ENCODE measurements around the gene LRRK2.
"Not testable (repeated sequence)": the region's sequence is repeated elsewhere in the genome, so short reads cannot be mapped to it uniquely, and the experiment has no call there.

Gene LRRK2

DNA sequence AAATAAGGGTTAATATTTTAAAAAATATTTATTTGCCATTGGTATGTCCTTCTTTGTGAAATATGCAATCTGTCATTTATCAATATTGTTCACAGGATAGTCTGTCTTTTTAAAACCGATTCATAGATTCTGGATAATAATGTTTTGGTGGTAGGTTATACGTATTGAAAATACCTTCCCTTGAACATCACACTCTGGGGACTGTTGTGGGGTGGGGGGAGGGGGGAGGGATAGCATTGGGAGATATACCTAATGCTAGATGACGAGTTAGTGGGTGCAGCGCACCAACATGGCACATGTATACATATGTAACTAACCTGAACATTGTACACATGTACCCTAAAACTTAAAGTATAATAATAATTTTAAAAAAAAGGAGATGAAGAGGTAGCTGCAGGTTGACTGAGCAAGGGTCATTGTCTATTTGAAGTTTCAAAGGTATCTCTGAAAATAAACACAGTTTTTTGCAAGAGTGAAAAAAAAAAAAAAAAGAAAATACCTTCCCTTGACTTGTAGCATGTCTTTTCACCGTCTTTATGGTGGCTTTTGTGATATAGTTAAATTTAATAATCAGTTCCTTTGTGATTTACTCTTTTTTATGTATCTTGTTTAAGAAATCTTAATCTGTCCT lies 19.8 kb downstream of the LRRK2 start:
- DNase-seq (ENCODE audit: low read depth in 2 of 3, low spot score in 1 of 3): not testable (repeated sequence)

DNA sequence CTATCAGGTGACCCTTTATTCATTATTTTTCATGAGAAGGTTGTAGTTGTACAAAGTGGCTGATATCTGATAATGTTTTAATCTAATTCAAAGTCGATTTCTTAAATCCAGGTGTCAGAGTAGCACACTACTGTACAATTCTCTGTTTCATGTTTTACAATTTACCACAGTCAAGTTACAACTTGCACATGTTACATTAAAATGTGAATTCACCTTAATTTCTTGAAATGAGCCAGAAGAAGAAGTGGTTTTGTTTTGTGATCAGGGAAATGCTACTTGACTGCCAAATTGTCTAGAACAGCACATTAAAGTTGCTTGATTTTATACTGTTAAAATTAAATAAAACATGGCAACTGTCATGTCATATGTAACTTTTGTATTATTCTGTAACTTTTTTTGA lies 23.2 kb downstream of the LRRK2 start:
- DNase-seq (ENCODE audit: low read depth in 2 of 3, low spot score in 1 of 3): no peak

DNA sequence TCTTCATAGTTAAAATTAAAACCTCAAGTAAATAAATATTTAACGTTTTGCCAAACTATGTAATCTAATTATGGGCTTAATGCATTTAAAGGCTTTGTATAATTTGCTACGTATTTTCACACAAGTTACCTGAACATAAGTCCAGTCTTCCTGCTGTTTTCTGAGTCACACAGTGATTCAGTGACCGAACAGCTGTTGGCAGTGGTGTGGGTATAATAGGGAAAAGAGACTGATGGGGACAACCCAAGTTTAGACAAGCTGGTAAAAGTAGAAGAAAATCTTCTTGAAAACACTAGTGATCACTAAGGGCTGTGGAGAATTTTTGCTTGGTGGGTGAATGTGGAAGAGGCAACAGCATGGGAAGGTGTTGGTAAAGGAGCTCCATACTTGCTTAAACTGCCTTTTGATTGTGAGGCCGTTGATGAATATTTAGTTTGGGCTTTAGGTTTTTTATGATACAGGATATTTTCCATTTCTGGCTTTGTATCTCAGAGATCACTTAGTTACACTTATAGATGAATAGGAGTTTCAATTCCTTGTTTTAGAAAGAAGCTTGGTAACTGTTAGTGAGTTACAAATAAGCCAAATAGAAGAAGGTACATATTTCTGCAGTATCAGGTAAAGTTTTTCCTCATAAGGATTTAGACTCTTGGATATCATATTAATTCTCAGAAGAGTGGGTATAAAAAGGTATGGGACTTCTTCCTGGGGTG lies 23.9 kb downstream of the LRRK2 start:
- no peak for DNase-seq (ENCODE audit: low read depth in 2 of 3, low spot score in 1 of 3)

DNA sequence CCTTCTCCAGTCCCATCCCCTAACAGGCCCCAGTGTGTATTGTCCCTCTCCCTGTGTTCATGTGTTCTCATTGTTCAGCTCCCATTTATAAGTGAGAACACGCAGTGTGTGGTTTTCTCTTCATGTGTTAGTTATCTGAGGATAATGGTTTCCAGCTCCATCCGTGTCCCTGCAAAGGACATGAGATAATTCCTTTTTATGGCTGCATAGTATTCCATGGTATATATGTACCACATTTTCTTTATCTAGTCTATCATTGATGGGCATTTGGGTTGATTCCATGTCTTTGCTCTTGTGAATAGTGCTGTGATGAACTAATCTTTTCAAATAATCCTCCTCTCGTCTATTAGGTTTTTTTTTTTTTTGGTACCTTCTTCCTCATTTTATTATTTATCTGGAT lies 25.9 kb downstream of the LRRK2 start:
- DNase-seq (ENCODE audit: low read depth in 2 of 3, low spot score in 1 of 3): not testable (repeated sequence)

DNA sequence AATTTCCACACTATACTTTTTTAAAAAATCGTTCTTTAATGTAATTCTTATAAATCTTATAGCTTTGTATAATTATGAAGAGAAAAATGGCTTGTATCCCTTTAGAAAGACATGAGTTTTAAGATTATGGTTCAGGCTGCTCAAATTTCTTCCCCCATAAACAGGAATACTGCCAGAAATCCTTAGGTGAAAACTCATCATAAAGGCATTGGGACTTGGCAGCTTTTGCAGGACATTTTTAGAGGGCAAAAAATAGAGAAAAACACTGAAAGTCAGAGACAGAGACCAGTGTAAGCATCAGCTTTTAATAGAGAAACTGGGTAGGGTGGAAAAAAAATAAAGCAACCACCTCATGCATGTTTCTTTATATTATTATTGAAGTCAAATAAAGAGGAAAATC lies 29.1 kb downstream of the LRRK2 start:
- no peak for DNase-seq (ENCODE audit: low read depth in 2 of 3, low spot score in 1 of 3)

DNA sequence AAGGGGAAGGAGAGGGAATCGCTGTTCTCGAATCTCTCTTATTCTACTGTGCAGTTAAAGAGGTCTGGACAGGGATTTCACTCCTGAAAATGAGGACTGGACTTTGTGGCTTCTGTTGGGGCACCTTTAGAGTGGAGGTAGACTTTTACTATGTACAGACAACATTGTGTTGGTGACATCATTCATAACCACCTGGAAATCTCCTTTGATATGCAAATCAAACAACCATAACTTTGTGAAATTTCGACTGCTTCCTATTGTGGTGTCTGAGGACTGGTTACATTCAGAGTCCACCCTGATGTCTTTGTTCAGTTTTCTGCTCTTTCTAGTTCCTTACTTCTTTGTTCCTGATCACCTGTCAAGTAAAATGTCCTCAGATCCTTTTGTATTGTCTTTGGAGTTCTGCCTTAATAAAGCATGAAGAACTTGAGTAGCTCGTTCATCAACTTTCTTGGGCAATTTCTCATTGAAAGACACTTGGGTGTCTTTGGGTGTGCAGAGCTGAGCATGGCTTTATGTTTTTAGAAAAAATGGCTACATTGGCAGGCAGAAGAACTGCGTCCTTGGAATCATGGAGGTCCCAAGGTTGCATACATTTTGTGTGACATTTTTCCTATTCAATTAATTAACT lies 29.8 kb downstream of the LRRK2 start:
- no peak for DNase-seq (ENCODE audit: low read depth in 2 of 3, low spot score in 1 of 3)

DNA sequence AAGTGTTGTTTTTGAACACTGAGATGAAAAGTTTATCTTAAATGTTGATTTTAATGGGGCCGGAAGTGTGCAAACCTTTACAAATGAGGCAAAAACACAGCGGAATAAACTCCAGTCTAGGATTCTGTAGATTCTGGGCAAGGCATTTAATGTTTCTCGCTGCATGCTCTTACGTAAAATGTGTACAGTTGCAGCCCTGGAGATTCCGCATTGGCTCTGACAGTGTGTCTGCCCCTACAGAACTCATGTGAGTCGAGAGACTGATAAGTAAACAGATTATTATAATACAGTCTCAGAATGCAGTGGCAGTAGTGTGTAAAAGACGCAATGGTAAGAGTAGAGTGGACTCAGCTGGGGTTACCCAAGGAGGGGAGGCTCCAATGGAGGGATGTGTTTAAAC lies 33.6 kb downstream of the LRRK2 start:
- DNase-seq (ENCODE audit: low read depth in 2 of 3, low spot score in 1 of 3): no peak

DNA sequence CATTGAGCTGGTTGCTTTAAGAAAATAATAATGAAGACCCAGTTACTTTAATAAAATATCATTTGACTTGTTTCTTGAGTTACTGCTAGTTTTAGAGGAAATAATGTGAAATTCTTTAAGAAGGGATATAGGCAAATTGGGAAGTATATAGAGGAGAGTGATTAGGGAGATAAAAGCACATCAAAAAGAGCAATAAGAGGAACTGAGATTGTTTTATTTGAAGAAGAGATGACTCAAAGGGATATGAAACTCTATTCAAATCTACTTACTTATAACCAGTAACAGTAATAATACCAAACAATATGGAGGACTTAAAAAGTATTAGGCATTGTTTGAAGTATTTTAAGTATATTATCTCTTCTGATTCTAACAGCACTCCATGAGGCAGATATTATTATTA lies 37.1 kb downstream of the LRRK2 start:
- DNase-seq (ENCODE audit: low read depth in 2 of 3, low spot score in 1 of 3): no peak

DNA sequence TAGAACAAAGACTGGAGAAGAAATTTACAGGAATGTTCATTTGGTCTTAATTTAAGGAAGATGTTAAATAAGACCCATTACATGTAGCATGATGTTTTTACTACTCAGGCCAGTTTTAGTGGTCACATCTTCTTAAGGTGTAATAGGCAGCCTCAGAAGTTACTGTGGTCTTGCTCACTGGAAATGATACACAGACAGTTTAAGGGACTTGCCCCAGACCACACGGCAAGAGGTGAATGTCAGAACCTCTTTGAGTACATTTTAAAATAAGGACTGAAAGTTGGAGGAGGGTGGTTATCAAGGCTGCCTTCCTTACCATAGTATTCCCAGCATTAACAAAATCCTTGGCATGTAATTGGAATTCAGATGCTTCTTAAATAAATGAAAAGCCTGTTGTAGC lies 37.9 kb downstream of the LRRK2 start:
- DNase-seq (ENCODE audit: low read depth in 2 of 3, low spot score in 1 of 3): no peak

DNA sequence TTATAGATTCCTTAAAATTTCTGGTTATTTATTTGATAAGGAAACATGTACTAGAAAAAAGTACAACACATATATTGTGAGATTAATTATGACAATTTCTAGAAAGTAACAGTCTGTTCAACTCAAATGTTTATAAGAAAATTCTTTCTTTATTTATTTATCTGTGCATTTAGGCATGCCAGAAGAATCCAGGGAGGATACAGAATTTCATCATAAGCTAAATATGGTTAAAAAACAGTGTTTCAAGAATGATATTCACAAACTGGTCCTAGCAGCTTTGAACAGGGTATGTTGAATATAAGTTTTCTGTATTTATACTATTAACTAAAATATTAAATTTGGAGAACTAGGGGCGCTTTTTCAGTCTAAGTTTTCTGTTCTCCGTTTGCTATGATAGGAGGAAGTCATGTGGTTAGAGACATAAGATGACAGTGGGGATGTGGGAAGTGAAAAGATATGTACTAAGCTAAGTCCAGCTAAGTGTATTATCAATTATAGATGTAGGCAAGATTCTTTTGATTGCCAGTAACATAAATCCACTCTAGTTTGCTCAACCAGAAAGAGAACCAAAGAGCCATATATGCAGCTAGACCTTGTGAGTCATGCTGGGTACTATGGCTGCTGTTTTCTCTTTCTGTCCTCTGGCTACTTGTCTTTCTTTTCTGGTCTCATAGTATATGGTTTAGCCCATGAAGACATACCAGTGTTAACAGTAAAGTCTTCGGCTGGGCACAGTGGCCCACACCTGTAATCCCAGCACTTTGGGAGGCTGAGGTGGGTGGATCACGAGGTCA lies 39.0 kb downstream of the LRRK2 start:
- DNase-seq (ENCODE audit: low read depth in 2 of 3, low spot score in 1 of 3): no peak

DNA sequence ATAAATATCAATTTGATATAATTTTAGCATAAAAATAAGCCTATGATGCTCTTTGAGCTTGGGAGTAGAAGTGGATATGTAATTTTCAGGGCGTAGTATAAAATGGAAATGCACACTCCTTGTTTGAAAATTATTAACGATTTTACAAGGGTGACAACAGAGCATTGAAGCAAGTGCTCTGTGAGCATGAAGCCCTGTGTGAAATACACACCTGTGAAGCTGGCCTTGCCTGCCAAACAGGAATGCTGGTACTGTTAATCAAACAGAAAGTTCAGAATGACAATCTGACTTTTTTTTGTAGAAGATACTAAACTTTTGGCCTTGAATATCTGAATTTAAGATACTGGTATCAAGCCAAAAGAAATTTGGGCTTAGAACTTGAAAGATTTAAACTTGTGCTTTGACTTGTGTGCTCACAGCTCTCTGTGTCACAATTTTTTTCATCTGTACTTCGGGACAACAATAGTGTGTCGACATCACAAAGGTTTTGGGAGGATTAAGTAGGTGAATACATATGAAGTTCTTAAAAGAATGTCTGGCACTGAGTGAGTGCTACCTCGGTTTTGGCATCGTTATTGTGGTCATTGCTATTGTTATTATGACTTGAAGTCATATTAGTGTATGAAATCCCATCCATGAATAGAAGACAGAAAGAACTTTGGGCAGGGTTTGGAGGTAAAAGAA lies 47.3 kb downstream of the LRRK2 start:
- DNase-seq (ENCODE audit: low read depth in 2 of 3, low spot score in 1 of 3): no peak

DNA sequence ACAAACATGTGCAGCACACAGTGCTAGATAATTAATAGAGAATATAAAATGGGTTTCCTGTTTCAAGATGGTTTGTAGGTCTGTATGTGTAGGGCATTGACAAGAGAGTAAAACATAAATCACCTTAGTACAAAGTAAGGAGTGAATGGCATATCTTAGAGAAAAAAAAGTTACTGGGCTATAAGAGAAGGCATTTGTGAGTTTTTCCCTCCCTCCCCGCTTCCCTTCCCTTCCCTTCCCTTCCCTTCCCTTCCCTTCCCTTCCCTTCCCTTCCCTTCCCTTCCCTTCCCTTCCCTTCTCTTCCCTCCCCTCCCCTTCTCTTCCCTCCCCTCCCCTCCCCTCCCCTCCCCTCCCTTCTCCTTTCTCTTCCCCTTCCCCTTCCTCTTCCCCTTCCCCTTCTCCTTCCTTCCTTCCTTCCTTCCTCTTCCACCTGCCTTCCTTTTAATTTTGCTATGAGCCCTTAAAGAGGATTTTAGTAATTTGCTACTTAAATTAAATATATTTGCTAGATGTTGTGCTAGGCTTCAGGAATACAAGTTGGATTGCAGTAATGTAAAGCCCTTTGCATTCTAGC lies 57.1 kb downstream of the LRRK2 start:
- DNase-seq (ENCODE audit: low read depth in 2 of 3, low spot score in 1 of 3): no peak

DNA sequence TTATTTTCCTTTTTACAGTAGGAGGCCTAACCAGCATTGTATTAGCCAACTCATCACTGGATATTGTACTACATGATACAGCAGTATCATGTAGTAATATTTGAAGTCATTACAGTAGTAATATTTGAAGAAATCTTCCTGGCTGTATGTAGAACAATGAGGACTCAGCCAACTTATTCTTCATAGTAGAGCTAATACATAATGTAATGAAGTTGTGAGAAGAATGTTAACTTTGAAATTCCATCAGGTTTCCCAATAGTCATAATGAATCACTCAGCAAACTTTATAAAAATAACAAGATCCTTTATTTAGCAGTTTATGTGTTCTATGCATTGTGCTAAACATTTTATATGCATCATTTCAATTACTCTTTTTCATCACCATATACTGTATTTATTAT lies 61.8 kb downstream of the LRRK2 start:
- DNase-seq (ENCODE audit: low read depth in 2 of 3, low spot score in 1 of 3): no peak

DNA sequence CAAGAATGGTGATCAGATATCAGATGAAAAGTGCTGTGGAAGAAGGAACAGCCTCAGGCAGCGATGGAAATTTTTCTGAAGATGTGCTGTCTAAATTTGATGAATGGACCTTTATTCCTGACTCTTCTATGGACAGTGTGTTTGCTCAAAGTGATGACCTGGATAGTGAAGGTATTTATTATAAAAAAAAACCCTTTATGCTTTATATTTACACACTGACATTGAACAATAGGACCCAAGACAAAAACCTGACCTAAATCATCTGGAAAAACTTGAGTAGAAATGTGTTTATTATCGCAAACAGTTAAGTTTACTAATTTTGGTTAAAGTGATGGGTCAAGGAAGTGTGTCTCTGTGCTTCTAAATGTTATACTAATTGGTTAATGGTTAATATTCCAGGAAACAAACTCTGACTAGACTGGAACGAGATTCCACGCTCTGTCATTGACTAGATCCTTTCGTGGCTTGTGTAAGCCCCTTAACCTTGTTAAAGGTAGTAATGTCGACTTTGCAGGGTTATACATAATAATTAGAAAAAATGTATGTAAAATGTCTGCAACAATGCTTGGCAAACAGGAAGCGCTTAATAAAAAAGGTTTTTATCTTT lies 62.7 kb downstream of the LRRK2 start:
- no peak for DNase-seq (ENCODE audit: low read depth in 2 of 3, low spot score in 1 of 3)

DNA sequence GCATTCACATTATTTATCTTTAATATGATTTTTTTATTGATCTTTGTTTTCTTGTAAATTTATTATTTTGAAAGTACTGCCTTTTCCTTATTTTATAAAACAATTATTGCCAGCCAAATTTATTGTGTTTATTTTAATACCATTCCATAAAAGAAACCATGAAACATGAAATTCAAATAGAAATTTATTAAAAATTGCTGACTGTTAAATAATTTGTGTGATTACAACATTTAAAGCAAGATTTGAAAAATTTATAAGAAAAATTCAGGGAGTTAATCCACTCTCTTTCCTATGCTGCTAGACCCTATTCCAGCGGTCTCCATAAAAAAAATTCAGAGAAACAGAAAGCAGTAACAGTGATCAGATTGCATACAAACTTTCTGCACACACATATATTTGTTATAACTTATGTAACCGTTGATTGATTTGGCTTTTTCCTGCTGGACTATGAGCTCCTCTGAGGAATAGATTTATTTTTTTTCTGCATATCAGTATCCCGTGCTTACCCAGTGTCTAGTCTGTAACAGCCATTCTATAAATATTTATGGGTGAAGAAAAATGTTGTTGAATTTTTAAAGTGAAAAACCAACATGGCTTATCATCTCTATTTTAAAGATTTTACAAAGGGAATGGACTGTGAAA lies 68.1 kb downstream of the LRRK2 start:
- no peak for DNase-seq (ENCODE audit: low read depth in 2 of 3, low spot score in 1 of 3)

DNA sequence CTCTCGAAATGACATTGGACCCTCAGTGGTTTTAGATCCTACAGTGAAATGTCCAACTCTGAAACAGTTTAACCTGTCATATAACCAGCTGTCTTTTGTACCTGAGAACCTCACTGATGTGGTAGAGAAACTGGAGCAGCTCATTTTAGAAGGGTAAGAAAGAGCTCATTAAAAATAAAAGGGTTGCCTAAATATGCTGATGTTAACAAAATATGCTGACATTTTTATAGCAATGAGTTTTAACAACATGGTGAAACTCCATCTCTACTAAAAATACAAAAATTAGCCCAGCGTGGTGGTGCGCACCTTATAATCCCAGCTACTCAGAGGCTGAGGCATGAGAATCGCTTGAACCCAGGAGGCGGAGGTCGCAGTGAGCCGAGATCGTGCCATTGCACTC lies 73.5 kb downstream of the LRRK2 start:
- no peak for DNase-seq (ENCODE audit: low read depth in 2 of 3, low spot score in 1 of 3)

DNA sequence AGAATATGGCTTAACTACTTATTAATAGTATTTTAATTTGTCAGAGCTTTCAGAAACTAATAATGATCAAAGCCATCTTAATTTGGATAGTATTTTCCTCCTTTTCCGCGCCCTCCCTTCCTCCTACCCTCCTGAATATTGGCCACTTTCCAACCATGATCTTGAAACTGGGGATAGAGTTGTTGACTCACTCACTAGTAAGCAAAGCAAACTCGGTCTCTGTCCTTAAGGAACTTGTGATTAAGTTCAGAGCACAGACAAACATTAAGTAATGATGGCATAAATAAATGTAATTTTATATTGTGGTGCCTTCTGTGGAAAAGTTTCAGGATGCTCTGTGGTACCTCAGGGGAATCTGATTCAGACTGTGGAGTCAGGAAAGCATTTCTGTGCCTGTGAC lies 75.7 kb downstream of the LRRK2 start:
- no peak for DNase-seq (ENCODE audit: low read depth in 2 of 3, low spot score in 1 of 3)

DNA sequence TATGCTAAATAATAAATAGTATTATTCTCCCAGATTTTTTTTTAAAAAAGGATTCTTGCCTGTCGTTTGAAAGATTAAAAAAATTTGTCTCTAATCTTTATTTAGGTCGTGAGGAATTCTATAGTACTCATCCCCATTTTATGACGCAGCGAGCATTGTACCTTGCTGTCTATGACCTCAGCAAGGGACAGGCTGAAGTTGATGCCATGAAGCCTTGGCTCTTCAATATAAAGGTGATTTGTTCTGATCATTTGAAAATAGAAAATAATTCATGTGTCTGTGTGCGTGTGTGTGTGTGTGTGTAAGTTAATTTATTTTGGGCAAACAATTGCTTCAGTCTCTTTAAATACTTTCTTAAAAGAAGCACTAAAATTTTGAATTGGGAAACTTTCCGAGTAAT lies 84.2 kb downstream of the LRRK2 start:
- no peak for DNase-seq (ENCODE audit: low read depth in 2 of 3, low spot score in 1 of 3)

DNA sequence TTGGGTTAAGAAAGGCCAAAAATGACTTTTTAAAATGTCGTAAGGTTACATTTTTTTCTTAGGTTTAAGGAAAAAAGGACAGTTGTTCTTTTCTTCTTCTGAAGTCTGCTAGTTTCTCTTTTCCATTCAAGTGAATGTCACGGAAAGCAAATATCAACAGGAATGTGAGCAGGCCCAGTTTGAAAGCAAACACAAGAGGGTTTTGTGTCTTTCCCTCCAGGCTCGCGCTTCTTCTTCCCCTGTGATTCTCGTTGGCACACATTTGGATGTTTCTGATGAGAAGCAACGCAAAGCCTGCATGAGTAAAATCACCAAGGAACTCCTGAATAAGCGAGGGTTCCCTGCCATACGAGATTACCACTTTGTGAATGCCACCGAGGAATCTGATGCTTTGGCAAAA lies 85.4 kb downstream of the LRRK2 start:
- DNase-seq (ENCODE audit: low read depth in 2 of 3, low spot score in 1 of 3): no peak

DNA sequence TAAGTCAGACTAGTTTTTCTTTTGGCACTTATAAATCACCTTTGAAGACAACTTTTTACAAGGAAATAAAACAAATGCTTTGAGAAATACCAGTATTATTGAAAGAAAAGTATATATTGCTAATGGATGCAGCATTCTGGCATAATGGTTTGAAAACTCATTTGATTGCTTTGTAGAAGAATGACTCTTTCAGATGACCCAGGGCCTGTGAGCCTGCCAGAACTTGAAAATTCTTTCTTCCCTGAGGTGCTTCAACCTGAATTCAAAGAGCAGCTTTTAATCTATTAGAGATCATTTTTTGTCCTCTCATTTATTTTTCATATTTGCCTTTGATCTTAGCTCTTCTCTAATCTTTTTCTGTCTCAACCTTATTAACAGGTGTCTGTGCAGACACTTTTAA lies 87.4 kb downstream of the LRRK2 start:
- no peak for DNase-seq (ENCODE audit: low read depth in 2 of 3, low spot score in 1 of 3)
